HL-60/S4 treated with phorbol 12-myristate 13-acetate at 8.2 ng/mL for 4 days and 3 days (cell line): ENCODE results near the gene ELP2.
"Not testable (repeated sequence)": the region's sequence is repeated elsewhere in the genome, so short reads cannot be mapped to it uniquely, and the experiment has no call there.

ENCODE experiments used
- in situ Hi-C: fragments of 300-500 bp; cut with MboI; formaldehyde crosslinking; loops from 2 replicates; pipeline ENCODE4 v1.15.0; 2022; ENCODE audit warnings: low sequenced_read_pairs

The ELP2 gene

GRCh38 chr18:36157441-36157840 is 27.7 kb downstream of the ELP2 start:
- in situ Hi-C loops, result no loop called here

GRCh38 chr18:36158266-36158867 is 28.7 kb downstream of the ELP2 start:
- in situ Hi-C loops, result no loop called here

- in situ Hi-C loops, result no loop called here
Observed at GRCh38 chr18:36160959-36161371, 31.3 kb downstream of the ELP2 start.

- in situ Hi-C loops, result no loop called here
Observed at GRCh38 chr18:36162981-36163380, 33.3 kb downstream of the ELP2 start.

DNA sequence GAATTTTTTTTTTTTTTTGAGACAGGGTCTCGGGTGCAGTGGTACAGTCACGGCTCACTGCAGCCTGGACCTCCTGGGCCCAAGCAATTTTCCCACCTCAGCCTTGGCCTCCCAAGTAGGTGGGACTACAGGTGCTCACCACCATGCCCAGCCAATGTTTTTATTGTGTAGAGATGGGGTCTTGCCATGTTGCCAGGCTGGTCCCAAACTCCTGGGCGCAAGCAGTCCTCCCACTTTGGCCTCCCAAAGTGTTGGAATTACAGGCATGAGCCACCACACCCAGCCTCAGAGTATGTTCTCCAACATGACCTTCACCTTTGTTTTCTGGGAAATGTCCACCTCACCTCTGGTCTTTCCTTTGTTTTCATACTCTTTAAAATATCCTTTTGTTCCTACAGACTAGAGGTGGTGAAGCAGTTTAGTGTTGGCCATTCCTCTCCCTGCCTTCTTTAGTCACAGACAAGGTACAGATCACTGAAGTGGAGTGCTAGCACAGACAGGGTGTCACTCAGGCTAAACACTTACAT is 38.1 kb downstream of the ELP2 start:
- in situ Hi-C loops, result no loop called here

DNA sequence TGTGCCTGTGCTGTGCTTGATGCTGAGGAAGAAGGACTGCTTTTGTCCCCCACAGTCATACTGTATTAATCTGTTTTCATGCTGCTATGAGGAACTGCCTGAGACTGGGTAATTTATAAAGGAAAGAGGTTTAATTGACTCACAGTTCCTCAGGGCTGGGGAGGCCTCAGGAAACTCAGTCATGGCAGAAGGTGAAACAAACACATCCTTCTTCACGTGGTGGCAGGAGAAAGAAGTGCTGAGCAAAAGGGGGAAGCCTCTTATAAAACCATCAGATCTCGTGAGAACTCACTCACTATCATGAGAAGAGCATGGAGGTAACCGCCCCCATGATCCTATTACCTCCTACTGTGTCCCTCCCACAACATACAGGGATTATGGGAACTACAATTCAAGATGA is 38.6 kb downstream of the ELP2 start:
- in situ Hi-C loops, result not testable (repeated sequence)

DNA sequence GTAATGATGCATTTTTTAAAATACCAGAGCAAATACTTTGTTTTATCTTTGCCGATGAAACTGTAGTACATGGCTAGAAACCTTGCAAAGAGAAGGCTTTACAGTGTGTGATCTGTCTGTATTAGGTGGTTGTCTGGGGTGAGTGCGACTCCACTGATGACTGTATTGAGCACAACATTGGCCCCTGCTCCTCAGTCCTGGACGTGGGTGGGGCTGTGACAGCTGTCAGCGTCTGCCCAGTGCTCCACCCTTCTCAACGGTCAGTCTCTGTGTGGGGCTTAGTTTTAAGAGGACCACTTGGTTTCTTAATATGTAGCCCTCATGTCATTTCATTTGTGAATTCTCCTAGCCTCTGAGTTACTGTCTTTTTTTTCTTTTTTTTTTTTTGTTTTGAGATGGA is 40.2 kb downstream of the ELP2 start:
- in situ Hi-C loops, result no loop called here

DNA sequence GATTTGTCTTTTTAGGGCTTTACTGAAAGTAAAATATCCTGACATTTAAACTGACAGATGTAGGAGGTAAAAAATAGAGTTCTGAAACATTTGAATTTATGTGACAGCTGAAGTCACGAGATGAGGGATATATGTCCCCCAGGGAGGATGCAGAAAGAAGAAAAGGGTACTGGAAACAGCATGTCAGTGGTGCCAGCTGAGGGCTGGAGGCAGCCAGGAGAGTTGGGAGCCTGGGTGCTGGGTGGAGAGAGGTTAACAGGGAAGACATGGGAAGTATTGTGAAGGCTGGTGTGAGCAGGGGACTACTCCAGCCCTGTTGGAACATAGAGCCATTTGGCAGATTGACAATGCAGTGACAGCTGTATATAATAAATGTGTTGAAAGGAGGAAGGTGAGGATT is 45.8 kb downstream of the ELP2 start:
- in situ Hi-C loops, result no loop called here

- in situ Hi-C loops, result no loop called here
Observed at GRCh38 chr18:36176177-36176584, 46.5 kb downstream of the ELP2 start.

- in situ Hi-C loops, result no loop called here
Observed at GRCh38 chr18:36176711-36177110, 47.0 kb downstream of the ELP2 start.

GRCh38 chr18:36177913-36178312 is 48.2 kb downstream of the ELP2 start:
- in situ Hi-C loops, result no loop called here

GRCh38 chr18:36179562-36180355 is 50.1 kb downstream of the ELP2 start:
- in situ Hi-C loops, result no loop called here

DNA sequence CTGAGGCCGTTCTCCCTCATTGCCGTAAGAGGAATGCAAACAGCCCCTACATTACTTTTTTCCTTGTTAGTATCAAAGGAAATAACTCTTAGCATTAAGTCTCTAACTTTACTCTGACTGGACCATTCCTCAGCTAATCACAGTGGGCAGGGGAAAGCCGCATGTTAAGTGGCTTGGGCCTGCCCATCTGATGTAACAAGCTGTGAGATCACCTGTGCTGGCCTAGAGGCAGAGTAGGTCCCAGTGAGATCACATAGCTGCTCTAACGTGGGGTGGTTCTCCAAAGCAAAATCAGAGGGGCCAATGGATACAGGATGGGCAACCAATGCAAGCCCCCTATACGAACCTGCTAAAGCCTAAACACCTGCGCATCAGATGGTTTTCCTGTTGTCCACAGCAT is 51.7 kb downstream of the ELP2 start:
- in situ Hi-C loops, result no loop called here

- in situ Hi-C loops, result no loop called here
Observed at GRCh38 chr18:36181898-36182506, 52.3 kb downstream of the ELP2 start.

DNA sequence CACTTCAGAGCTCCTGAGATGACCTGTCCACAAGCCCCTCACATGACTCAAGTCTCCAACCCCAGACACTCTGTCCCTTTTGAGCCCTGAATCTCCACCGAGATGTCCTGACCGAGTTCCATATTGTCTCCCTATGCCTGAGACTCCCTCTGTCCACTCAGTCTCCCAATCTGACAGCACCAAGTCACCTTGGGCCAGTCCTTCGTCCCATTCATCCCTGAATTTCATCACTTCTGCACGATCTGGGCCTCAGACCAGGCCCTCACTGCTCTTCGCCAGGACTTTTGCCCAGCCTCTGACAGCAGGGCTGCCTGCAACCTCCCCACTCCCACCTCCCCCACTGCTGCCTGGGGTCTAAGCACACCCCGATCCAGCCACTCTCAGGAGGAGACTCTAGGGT is 53.3 kb downstream of the ELP2 start:
- in situ Hi-C loops, result no loop called here

GRCh38 chr18:36183987-36184386 is 54.3 kb downstream of the ELP2 start:
- in situ Hi-C loops, result no loop called here

GRCh38 chr18:36185157-36185556 is 55.5 kb downstream of the ELP2 start:
- in situ Hi-C loops, result no loop called here

DNA sequence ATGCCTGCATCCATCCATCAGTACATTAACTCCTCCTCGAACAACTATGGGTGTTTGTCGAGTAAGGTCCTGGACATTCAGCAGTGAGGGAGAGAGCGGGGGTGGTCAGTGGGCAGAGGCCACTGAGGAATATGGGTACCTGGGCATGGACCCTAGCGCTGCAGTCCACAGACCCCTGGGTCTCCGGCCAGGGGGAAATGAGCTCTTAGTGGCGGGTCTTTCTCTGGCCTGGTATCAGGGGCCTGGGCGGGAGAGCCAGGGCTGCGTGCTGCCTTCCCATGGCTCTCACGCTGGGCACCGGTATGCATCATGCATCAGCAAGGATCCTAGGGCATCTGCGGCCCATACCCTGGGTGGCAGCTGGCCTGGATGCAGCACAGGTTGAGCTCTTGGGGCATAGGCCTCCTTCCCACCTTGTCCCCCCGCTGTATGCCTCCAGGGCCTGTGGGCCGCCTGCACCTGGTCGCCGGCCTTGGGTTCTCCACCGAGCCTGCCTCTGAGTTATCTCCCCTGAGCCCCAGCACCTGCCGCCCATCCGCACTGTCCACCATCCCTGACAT is 56.3 kb downstream of the ELP2 start:
- in situ Hi-C loops, result no loop called here

DNA sequence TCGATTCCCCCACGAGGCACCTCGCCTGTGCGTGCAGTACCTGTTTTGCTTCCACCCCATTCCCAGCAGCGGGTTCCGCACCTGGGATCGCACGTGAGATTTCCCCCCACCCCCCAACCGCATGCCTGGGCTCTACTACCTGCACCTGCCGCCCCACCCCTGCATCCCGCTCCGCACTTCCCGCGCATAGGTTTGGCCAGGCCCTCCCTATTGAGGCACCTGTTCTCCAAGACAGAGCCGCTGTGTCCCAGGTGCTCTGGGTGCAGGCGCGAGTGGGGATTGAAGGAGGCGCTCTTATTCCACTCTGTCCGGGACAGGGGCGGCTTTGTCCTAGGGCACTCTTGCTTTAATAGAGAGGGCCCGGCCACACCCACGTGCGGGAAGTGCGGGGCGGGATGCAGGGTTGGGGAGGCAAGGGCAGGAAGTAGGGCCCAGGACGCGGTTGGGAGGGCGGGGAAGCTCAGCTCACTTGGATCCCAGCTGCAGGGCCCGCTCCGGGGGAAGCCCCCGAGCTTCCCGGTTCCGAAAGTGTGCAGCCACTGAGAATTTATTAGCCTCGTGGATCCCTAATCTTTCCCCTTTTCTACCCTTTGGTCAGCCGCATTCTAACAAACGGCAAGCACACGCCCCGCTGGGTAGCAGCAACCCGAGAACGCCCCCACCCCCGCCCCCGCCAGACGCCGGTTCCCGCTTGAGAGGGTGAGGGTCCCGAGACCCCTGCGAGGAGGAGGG is 56.9 kb downstream of the ELP2 start:
- in situ Hi-C loops, result no loop called here

DNA sequence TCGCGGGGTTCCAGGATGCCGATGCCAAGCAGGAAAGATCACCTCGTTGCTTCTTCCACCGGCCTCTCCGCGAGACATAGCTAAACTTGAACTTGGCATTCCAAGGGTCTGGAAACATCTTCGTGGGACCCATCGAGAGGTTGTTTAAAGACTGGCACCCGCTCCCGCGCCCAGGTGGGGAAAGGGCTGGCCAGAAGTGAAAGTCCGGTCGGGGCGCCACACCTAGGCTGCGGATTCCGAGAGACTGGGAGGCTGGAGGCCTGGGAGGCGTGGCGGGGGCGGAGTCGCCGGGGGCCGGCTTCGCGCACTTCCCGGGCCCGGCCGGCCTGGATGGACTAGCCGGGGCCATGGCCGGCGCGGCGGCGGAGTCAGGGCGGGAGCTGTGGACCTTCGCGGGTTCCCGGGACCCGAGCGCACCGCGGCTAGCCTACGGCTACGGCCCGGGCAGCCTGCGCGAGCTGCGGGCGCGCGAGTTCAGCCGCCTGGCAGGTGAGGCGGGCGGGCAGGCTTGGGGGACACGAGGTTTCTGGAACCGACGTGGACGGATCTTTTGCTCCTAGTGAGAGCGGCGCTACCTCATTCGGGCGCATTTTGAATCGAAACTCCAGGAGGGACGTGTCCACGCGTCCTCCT is 57.6 kb downstream of the ELP2 start, which contains the start of gene MOCOS:
MOCOS (plus strand) TSS at position 305 of the 633 bp plus-strand sequence; CDS start at position 348, 43 bp downstream.
- in situ Hi-C loops, result no loop called here
